ENCODE data around the gene GPR62.

The GPR62 gene

GRCh38 chr3:51957520-51958205, 2.5 kb downstream of the GPR62 start:
- no peak for DNase-seq

GRCh38 chr3:51958603-51959521, 3.7 kb downstream of the GPR62 start:
- no peak for DNase-seq

DNA sequence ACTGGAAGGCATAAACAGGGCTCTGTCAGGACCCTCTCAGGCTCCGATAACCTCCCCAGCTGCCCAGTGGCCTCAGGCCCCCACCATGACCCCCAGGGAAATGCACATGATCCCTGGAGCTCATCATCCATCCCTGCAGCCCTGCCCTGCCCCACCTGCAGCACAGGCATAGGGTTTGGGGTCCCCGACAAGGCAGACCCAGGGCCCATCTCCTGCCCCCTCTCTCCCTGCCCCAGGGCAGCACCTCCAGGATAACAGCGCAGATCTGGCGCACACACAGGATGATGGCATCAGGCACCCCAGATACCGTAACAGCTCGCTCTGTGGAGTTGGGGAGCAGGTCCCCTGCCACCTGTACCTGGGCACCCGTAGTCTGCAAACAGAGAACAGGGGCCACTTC, 4.5 kb downstream of the GPR62 start:
- no peak for DNase-seq

GRCh38 chr3:51960386-51960785, 5.2 kb downstream of the GPR62 start:
- no peak for DNase-seq

DNA sequence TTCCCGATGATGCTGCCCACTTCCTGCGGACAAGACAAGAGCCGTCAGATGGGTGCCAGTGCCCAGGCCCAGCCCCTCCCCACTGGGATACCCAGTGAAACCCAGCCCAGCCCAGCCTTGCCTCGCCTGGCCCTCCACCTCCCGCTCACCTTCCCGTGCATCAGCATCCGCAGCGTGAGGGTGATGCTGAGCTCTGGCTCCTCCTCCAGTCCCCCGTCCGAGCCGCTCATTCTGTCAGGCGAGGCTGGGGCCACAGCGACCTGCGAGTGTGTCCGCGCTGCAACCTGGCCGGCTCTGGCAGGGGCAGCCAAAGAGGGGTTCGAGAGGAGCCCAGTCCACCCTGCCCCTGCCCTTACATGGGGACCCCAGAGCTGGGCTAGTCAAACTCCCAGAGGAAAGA, 5.8 kb downstream of the GPR62 start:
- DNase-seq: no peak

DNA sequence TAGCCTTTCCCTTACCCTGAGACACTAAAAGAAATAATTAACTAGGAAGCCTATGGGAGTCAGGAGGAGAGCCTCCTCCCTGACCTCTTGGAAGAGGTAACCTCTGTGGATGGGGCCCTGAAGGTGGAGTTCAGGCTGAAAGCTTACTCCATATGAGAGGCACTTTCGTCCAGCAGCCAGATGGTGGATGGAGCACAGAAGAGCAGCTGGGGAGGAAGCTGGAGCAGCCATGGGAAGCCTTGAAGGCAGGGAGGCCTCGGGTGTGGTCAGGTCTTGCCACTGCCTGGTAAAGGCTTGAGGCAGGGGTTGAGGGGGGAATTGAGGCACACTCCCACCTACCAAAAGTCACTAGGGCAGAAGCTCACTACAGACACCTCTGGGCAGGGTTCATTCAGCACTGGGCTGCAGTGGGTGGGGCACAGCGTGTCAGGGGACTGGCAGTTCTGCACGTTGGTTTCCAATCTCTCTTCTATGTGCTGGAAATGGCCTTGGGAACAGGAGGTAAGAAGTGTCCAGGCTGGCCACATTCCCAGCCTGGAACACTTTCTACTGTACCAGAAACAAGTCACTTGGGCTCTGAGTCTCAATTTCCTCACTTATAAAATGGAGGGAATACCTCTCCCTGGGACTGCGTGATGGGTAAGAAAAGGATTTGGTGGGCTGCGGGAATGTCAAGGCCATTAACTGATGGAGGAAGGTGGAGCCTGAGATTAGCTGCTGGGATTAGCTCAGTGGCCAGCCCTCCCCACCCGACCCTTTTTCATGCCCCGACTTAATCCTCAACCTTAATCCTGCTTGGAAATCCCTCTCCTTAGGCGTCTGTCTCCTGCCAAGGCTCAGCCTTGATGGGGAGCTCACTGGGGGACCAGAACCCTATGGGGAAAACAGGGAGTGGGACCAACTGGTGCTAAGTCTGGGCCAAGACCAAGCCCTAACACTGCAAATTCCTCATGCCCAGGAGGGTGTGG, 6.7 kb downstream of the GPR62 start:
- DNase-seq: no peak

DNA sequence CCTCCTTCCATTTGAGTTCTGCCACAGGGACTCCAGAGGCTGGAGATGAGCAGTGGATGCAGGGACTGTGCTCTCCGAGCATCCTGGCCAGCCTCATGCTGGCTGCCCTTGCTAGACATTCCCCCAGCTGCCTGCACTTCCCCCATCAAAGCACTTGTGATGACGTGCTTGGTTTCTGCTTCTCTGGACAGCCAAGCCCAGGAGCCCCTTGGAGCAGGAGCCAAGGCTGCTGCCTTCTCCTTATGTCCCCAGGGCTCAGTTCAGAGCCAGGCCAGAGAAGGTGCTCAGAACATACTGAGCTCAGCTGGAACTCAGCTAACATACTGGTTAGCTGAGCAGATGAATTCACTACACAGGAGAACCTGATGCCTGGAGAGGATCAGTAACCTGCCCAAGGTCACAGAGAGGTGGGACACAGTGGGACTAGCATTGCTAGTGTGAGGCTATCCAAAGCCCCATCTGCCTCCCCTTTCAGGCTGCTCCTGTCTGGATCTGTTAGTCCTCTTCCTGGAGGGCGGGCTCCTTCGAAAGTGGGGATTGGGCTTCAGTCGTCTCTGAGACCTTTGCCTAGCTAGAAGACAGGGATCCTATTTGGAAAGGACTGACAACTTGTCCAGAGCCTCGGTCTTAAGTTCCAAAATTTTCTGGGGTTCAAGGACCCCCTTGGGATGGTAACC, 7.8 kb downstream of the GPR62 start:
- no peak for DNase-seq

- DNase-seq: no peak
Observed at GRCh38 chr3:51963951-51964451, 8.8 kb downstream of the GPR62 start.

- DNase-seq: no peak
Observed at GRCh38 chr3:51964521-51964920, 9.3 kb downstream of the GPR62 start.

GRCh38 chr3:51966016-51966415, 10.8 kb downstream of the GPR62 start:
- DNase-seq: no peak

DNA sequence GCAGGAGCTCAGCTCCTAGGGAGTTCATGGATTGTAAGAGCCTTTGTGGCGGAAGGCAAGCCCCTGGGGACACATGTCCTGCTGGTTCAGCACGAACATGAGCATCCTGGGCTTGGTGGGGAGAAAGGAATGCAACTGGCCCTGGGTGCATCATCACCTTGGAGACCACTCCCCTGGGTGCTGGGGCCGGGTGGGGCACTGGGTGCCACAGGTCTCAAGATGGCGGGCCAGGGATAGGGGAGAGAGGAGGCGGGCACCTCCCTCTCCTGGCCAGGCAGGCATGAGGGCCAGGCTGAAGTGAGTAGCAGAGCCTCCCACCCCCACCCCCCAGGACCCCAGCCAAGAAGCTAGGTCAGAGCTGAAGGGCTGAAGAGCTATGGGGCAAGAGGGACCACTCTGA, 11.3 kb downstream of the GPR62 start:
- no peak for DNase-seq

GRCh38 chr3:51966922-51967383, 11.8 kb downstream of the GPR62 start:
- no peak for DNase-seq

- DNase-seq: no peak
Observed at GRCh38 chr3:51967384-51968169, 12.4 kb downstream of the GPR62 start, which contains the start of gene PCBP4. Gene PCBP4, minus strand, starts transcription at chr3:51967454. Its CDS starts 6,214 bp downstream, at chr3:51961240.

DNA sequence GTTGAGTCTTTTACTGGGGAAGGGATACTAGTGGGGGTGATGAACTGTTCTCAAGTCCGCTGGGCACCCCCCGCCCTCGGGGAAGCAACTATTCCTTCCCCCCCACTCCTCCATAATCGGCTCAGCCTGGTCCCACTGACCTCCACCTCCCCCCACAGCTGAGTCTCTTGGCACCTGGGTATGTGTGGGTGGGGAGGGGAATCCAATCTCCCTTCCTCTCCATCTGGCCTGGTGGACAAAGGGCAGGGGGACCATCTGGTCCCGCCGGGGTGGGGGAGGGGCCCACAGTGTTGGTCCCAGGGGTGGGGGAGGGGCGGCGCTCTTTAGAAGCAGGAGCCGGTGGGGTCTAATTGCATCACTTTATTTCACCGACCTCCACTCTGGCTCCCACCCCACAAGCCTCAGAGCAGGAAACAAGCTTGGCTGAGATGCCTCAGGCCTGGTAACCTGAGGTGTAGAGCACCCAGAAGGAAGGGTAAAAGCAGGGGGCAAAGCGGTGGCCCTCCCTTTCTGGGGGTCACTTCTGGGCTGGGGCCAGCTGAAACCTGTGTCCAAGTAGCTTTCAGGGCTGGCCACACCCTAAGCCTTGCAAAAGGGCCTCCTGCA, 13.1 kb downstream of the GPR62 start:
- no peak for DNase-seq

DNA sequence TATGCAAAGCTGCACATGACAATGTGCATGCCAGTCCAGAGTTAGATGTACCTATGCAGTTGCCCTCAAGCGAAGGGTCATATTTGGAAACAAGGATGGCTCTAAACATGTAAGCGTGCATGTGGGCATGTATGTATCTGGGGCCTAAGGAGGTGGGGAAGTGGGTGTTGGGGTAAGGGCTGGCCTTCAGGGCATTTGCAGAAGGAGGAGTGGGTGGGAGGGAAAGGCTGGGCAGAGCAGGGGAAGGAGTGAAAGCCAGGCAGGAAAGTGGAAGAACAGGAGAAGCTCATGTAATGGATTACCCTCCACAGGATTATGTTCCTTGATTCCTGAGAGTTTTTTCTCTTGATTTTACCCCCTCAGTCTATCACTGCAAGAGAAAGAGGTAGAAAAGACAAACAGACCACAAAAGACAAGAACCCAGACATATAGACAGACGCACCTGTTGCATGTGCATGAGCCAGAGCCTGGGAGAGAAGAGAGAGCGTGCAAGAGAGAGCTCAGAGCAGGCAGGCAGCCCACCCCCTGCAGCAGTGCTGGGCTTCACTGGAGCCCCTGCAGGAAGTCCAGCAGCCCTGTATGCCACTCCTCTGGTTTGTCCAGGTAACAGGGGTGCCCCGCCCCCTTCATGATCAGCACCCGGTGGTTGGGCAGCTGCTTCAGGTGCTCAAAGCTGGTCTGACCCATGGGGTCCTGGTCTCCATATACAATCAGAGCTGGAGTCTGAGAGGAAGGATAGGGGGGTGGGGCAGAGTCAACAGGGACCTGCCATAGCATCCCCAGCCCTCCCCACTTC, 13.9 kb downstream of the GPR62 start:
- DNase-seq: no peak

DNA sequence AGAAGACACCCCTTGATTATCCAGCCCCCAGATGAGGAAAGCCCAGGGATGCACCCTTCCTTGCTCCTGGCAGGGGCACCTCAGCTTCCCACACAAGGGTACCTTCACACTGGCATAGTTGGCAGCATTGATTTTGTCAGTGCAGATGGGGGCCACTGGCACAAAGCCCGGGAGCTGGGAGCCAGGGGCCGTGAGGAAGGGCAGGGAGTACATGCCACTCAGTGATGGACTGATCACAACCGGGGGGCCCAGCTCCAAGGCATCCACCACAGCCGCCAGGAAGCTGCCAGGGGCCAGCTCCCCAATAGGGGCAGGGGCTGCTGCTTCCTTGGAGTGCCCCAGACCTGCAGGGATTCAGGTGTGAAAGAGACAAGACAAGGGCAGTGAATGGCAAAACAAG, 14.7 kb downstream of the GPR62 start:
- DNase-seq: no peak

DNA sequence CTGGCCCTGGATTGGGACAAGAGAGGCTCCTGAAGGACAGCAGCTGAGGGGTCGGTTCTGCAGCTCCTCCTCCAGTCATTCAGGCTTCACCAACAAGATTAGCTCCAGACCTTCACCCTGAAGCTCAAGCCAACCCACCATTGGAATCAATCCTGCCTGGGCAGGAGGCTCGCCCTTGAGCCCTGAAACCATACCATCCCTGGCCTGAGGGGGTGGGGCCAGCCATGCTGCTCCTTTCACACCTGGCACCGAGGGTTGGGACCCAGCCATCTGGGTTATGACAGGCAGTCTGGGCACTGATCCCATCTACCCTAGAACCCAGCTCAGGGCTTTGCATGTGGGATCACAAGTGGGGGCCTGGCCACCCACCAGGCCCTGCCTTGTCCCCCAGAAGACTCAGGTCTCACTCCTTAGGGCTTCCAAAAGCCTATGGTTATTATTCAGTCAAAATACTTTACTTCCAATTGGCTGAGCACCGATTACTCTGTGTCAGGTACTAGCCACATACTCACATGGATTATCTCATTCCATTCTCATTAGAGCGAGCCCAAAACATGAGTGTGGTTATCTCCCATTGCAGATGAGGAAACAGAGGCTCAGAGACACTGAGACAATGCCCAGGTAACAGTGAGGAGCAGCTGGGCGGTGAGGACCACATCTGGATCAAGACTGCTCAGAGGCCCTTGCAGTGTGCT, 15.6 kb downstream of the GPR62 start:
- DNase-seq: no peak

- DNase-seq: no peak
Observed at GRCh38 chr3:51971350-51971749, 16.2 kb downstream of the GPR62 start.

DNA sequence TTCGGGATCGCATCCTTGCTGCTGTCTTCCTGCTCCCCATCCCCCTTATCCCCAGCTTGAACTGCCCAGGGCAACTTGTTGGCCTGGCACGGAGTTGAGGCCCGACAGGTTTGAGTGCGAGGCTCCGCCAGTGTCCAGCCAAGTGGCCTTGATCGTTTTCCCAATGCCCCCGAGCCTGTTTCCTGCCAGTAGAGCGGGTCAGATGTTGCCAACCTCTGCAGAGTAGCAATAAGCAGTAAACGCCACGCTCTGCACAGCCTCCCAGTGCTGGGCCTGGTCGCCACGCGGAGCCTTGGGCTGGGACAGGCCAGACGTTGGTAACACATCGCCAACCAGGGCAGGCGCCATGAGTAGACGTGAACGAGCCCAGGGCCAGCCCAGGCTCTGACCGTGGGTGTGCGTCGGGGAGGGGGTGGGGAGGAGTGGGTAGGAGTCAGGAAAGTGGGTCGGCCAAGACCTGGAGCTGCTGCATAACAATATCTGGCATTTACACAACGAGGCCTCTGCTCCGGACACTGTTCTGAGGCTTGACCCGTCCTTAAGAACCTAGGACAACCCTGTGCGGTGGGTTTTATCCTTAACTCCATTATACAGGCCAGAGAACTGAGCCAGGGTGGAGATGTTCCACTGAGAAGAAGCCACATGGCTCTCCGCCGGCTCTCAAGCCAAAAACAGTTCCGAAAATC, 19.2 kb downstream of the GPR62 start:
- DNase-seq: no peak
